ENCODE measurements around the gene PRLR.

DNA sequence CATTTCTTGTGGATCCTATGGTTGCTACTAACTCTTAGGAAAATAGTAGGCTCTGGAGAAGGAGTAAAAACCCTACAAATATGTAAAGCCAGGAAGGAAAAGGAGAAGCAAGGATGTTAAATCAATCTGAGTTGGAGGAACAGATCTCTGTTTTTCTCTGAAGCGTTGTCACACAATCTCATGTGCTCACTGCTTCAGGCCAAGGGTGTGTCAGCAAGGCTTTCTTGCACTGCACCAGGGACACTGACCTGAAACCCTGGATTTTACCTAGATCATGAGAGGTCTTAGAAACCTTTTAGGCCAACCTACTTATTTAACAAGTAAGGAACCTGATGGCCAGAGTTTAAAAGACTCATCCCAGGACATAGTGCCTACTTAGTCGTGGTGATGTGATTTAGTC is 170.1 kb downstream of the PRLR start:
- no peak for TF ChIP-seq GATA2 (IDR thresholded peaks at IDR 0.05; ENCODE audit: low read depth, low read length)
- no peak for TF ChIP-seq GATA3 (IDR thresholded peaks at IDR 0.05; ENCODE audit: low read depth, low read length)
